HepG2 (cell line): ENCODE results near the gene SEMA4C. TPM values are rescaled to one million over a fixed set of nuclear protein-coding genes. Genes with fewer than 3 reads are reported as not detected.

Experiments
- ATAC-seq: fragments of 200-7000 bp; cut with Tn5 transposase; 3 replicates; pipeline ENCODE4 v1.9.1; 2020; ENCODE audit warnings: mild to moderate bottlenecking, moderate library complexity
- BruUV-seq: library from RNA; stranded (reverse); fragments of 400-500 nt; replicated peaks from 2 replicates; lab custom pipeline; 2021; lab: Mats Ljungman, UMichigan
- CTCF ChIA-PET: fragments of 300-600 bp; formaldehyde crosslinking; extraction: SDS; loops from one replicate; lab custom pipeline; 2021; ENCODE audit warnings: low total read pairs, inconsistent platforms, low intra/inter-chr PET ratio; lab: Yijun Ruan, JAX
- POLR2A ChIA-PET: fragments of 350-600 bp; sonication (Branson Sonifier 250); formaldehyde crosslinking; loops from one replicate; lab custom pipeline; 2020; ENCODE audit warnings: antibody characterized with exemption, inconsistent platforms; lab: Yijun Ruan, JAX
- DNase-seq: peaks from one replicate; pipeline ENCODE4 v3.0.0-alpha.2; 2015; ENCODE audit warnings: low spot score
- FAIRE-seq: peaks from 3 replicates; lab custom pipeline; 2011; peaks lifted over from hg19 to GRCh38; lab: Jason Lieb, UNC
- H2AFZ ChIP-seq: one replicate; pipeline ENCODE4 v1.6.1; 2011; ENCODE audit warnings: low read length, inconsistent platforms
- H3K27ac ChIP-seq: fragments of 300-600 bp; 3 replicates; pipeline ENCODE4 v1.8.0; 2011; ENCODE audit warnings: mixed run types, mild to moderate bottlenecking, mixed read lengths, low read length, inconsistent platforms; ENCODE audit not compliant: insufficient read depth; ENCODE audit errors: extremely low read length
- H3K27me3 ChIP-seq, 2 experiments: fragments of 200-600 bp in 1 of 2; 2 replicates in 1 of 2; 3 replicates in 1 of 2; pipeline versions ENCODE4 v1.6.0 to v1.8.0; 2011; ENCODE audit warnings: low read length in 2 of 2, mild to moderate bottlenecking in 2 of 2, moderate library complexity in 2 of 2, inconsistent platforms in 1 of 2; ENCODE audit not compliant: insufficient read depth in 2 of 2, control insufficient read depth in 1 of 2
- H3K36me3 ChIP-seq, 2 experiments: fragments of 200-600 bp in 1 of 2; replicated peaks in 1 of 2; 2 replicates in 1 of 2; 3 replicates in 1 of 2; pipeline versions ENCODE4 v1.5.1 to v1.8.0; 2011; ENCODE audit warnings: low read length in 2 of 2, inconsistent platforms in 1 of 2; ENCODE audit not compliant: insufficient read depth in 2 of 2, control insufficient read depth in 1 of 2
- H3K4me1 ChIP-seq: 2 replicates; pipeline ENCODE4 v1.5.1; 2012; ENCODE audit warnings: low read length, inconsistent platforms; ENCODE audit not compliant: insufficient read depth
- H3K4me2 ChIP-seq: 2 replicates; pipeline ENCODE4 v1.6.0; 2011; ENCODE audit warnings: low read depth, low read length, inconsistent platforms
- H3K4me3 ChIP-seq, 3 experiments: fragments of 200-600 bp in 1 of 3; sonication (generic), shearing (Covaris generic) in 1 of 3; replicated peaks in 1 of 3; 2 replicates each; pipeline ENCODE4 v1.5.1; 2011 to 2016; ENCODE audit warnings: low read length in 3 of 3, inconsistent platforms in 2 of 3, low read depth in 2 of 3, mild to moderate bottlenecking in 2 of 3, control low read depth in 1 of 3, mixed read lengths in 1 of 3; ENCODE audit not compliant: insufficient read depth in 1 of 3
- H3K79me2 ChIP-seq: one replicate; pipeline ENCODE4 v1.6.1; 2011; ENCODE audit warnings: low read length, inconsistent platforms; ENCODE audit not compliant: insufficient read depth
- H3K9ac ChIP-seq: 2 replicates; pipeline ENCODE4 v1.6.0; 2011; ENCODE audit warnings: mild to moderate bottlenecking, low read depth, low read length, inconsistent platforms; ENCODE audit not compliant: insufficient read depth
- H3K9me3 ChIP-seq: 2 replicates; pipeline ENCODE4 v1.5.1; 2012; ENCODE audit warnings: mild to moderate bottlenecking, low read length
- H4K20me1 ChIP-seq: 2 replicates; pipeline ENCODE4 v1.6.0; 2011; ENCODE audit warnings: inconsistent platforms, mild to moderate bottlenecking, low read length, moderate library complexity; ENCODE audit not compliant: insufficient read depth
- ARID3A ChIP-seq: IDR thresholded peaks from 2 replicates; pipeline ENCODE4 v1.6.1; 2012; ENCODE audit warnings: low read depth, low read length, improper control_type of control experiment
- ASH2L ChIP-seq: fragments of 300-600, 200-600 bp; sonication (generic); IDR thresholded peaks from 2 replicates; pipeline ENCODE4 v1.7.0; 2017; ENCODE audit warnings: low read depth, mild to moderate bottlenecking, moderate library complexity, mixed read lengths, low read length; ENCODE audit not compliant: insufficient read length
- BRD4 ChIP-seq: sonication (generic); formaldehyde crosslinking; IDR thresholded peaks from 2 replicates; pipeline ENCODE4 v1.4.0; 2020; ENCODE audit warnings: missing genetic modification reagents
- DNMT3B ChIP-seq: conservative IDR thresholded peaks from 2 replicates; pipeline ENCODE4 v1.6.1; 2016; ENCODE audit warnings: missing biosample characterization, control low read depth
- ELK4 ChIP-seq: sonication (generic); formaldehyde crosslinking; IDR thresholded peaks from 2 replicates; pipeline ENCODE4 v1.9.0; 2021; ENCODE audit warnings: missing genetic modification reagents, borderline replicate concordance
- MEIS2 ChIP-seq: sonication (generic); formaldehyde crosslinking; IDR thresholded peaks from 2 replicates; pipeline ENCODE4 v1.9.0; 2021; ENCODE audit warnings: mild to moderate bottlenecking, missing genetic modification reagents
- MXI1 ChIP-seq: IDR thresholded peaks from 3 replicates; pipeline ENCODE4 v1.6.1; 2012; ENCODE audit warnings: low read depth, low read length, inconsistent platforms, borderline replicate concordance
- SOX5 ChIP-seq: IDR thresholded peaks from 2 replicates; pipeline ENCODE4 v1.6.1; 2016; ENCODE audit warnings: borderline replicate concordance
- SRY ChIP-seq: sonication (generic); formaldehyde crosslinking; IDR thresholded peaks from 2 replicates; pipeline ENCODE4 v1.8.0; 2022; ENCODE audit warnings: mild to moderate bottlenecking, missing genetic modification reagents
- TBX2 ChIP-seq: sonication (generic); formaldehyde crosslinking; IDR thresholded peaks from 2 replicates; pipeline ENCODE4 v1.5.0; 2020; ENCODE audit warnings: missing genetic modification reagents, mild to moderate bottlenecking, borderline replicate concordance
- TGIF2 ChIP-seq: IDR thresholded peaks from 2 replicates; pipeline ENCODE4 v1.6.1; 2016; ENCODE audit warnings: control low read depth, missing compliant biosample characterization
- ZBTB20 ChIP-seq: sonication (generic); formaldehyde crosslinking; IDR thresholded peaks from 2 replicates; pipeline ENCODE4 v1.8.1; 2023; ENCODE audit warnings: missing genetic modification reagents, low read depth, mild to moderate bottlenecking, borderline replicate concordance
- ZNF143 ChIP-seq: sonication (generic); formaldehyde crosslinking; IDR thresholded peaks from 2 replicates; pipeline ENCODE4 v1.4.0; 2020; ENCODE audit warnings: missing genetic modification reagents
- ZNF362 ChIP-seq: sonication (generic); formaldehyde crosslinking; IDR thresholded peaks from 2 replicates; pipeline ENCODE4 v1.4.0; 2020; ENCODE audit warnings: missing genetic modification reagents, mild to moderate bottlenecking, borderline replicate concordance
- ZNF576 ChIP-seq: sonication (generic); formaldehyde crosslinking; IDR thresholded peaks from 2 replicates; pipeline ENCODE4 v1.4.0; 2020; ENCODE audit warnings: mild to moderate bottlenecking, missing genetic modification reagents
- ZNF614 ChIP-seq: IDR thresholded peaks from 2 replicates; pipeline ENCODE4 v1.6.1; 2018; ENCODE audit warnings: missing biosample characterization, missing genetic modification reagents, inconsistent platforms, borderline replicate concordance
- ZNF780A ChIP-seq: sonication (generic); formaldehyde crosslinking; IDR thresholded peaks from 2 replicates; pipeline ENCODE4 v1.8.0; 2022; ENCODE audit warnings: mild to moderate bottlenecking, missing genetic modification reagents, moderate library complexity
- WGBS: methylation state at CpG from one replicate; pipeline ENCODE4 v1.1.6; 2017; ENCODE audit warnings: low lambda C conversion rate; 5-methylcytosine and 5-hydroxymethylcytosine counted together
- in situ Hi-C: cut with HindIII; loops from 2 replicates; pipeline ENCODE4 v1.10.0; 2017; ENCODE audit warnings: low pct_unique_long_range_greater_than_20kb; ENCODE audit not compliant: extremely low pct_ligation_motif_present
- intact Hi-C: fragments of 100-400 bp; cut with micrococcal nuclease; formaldehyde crosslinking; loops from one replicate; pipeline ENCODE4 v1.10.0; 2022; ENCODE audit not compliant: unreplicated experiment
- polyA plus RNA-seq, 8 experiments: library from polyadenylated mRNA; depleted of rRNA in 3 of 8; stranded (reverse) in 7 of 8; unstranded in 1 of 8; fragments of >200 nt; fragmentation: Illumina TruSeq in 4 of 8; extraction: Trizol in 4 of 8; gene quantifications; 2 replicates each; pipeline versions ENCODE4 v1.2.1 to v1.2.3, GENCODE V29; 2011 to 2016; ENCODE audit warnings: low read depth in 4 of 8, missing spikeins in 1 of 8, mixed read lengths in 1 of 8; ENCODE audit not compliant: insufficient read depth in 1 of 8
- total RNA-seq, 5 experiments: library from RNA; depleted of rRNA; stranded (reverse); fragments of >200 nt; fragmentation: Illumina TruSeq; extraction: Trizol; gene quantifications; 2 replicates each; pipeline ENCODE4 v1.2.3, GENCODE V29; 2016; ENCODE audit warnings: low read depth in 1 of 5

Gene SEMA4C
- total and polyA plus RNA-seq, 2 of the 13 experiments (the other 11 are each of a cell fraction or from before 2014, with no cell fraction given): 25.9 to 46.6 TPM

GRCh38 chr2:96869281-96869821 lies 529 bp downstream of the SEMA4C start:
- peak overlapping the region; percentile 96 for H3K27ac ChIP-seq
- H3K9me3 ChIP-seq: no peaks in the 10 kb centered on the region
- H3K4me1 ChIP-seq: peaks cover 35% of the 10 kb centered on the region
- H3K79me2 ChIP-seq: peaks cover 23% of the 10 kb centered on the region
- ChIA-PET POLR2A (interaction anchor here (1.2 to 5.9 kb wide), 6 partner anchors 11 to 81 kb away, joined by 3 to 152 read pairs (median 7); partner anchors contain the start of gene ANKRD39), CTCF (interaction anchor here (2.0 kb wide), 1 partner anchor 11 kb away, joined by 17 read pairs; the partner anchor contains the start of gene ANKRD39)
- peaks cover 5 to 28% of the 10 kb centered on the region in 2 experiments for H3K27me3 ChIP-seq
- no TSS peak for BruUV-seq
- no peak overlapping the region for H2AFZ ChIP-seq
- FAIRE-seq: no peak
- peak; percentile 34 for ATAC-seq
- H3K4me2 ChIP-seq: peak overlapping the region; percentile 92
- peak overlapping the region; percentile 81 to 100 (median 93) for H3K4me3 ChIP-seq
- DNase-seq: peak; percentile 48
- 0% methylated on average over 1 of the region's 64 CpGs for WGBS
- H3K36me3 ChIP-seq: peaks cover 25 to 30% of the 10 kb centered on the region in 2 experiments
- H3K9ac ChIP-seq: peak overlapping the region; percentile 98
- intact Hi-C loops (no loop called here), in situ Hi-C loops (no loop called here)
- H4K20me1 ChIP-seq: no peaks in the 10 kb centered on the region
- no peak for TF ChIP-seq BRD4 (CRISPR knock-in tag)
- no peak for TF ChIP-seq SOX5 (CRISPR knock-in tag)
- no peak for TF ChIP-seq ASH2L
- no peak for TF ChIP-seq ZBTB20
- TF ChIP-seq MEIS2 (CRISPR knock-in tag): no peak; the same call in 1 of the 2 replicates
- 0 out of 2 replicates have a peak, but pooled peaks have one; percentile 17 for TF ChIP-seq TGIF2
- TF ChIP-seq MXI1: 0 out of 3 replicates have a peak, but pooled peaks have one; percentile 4
- TF ChIP-seq ZNF362 (CRISPR knock-in tag): 0 out of 2 replicates have a peak, but pooled peaks have one; percentile 20
- no peak for TF ChIP-seq SRY (CRISPR knock-in tag)
- no peak for TF ChIP-seq ELK4 (CRISPR knock-in tag)
- no peak for TF ChIP-seq ARID3A
- no peak for TF ChIP-seq ZNF143 (CRISPR knock-in tag)
- TF ChIP-seq TBX2 (CRISPR knock-in tag): peak; percentile 5; the same call in 1 of the 2 replicates
- TF ChIP-seq ZNF614 (CRISPR knock-in tag): no peak
- TF ChIP-seq ZNF576 (CRISPR knock-in tag): no peak
- no peak for TF ChIP-seq DNMT3B
- no peak for TF ChIP-seq ZNF780A (CRISPR knock-in tag)
